Mesendoderm (in vitro differentiated cells): ENCODE measurements around the gene SND1.

ENCODE experiments used
- DNase-seq: peaks from one replicate; pipeline ENCODE4 v3.0.0; 2013
- H2AK5ac ChIP-seq: 2 replicates; pipeline ENCODE4 v1.6.1; 2013; ENCODE audit warnings: low read length, inconsistent platforms
- H2BK120ac ChIP-seq: 2 replicates; pipeline ENCODE4 v1.6.1; 2013; ENCODE audit warnings: low read depth, mild to moderate bottlenecking, low read length, moderate library complexity, mixed read lengths
- H2BK15ac ChIP-seq: replicated peaks from 2 replicates; pipeline ENCODE4 v1.6.1; 2013; ENCODE audit warnings: low read depth, mild to moderate bottlenecking, moderate library complexity
- H2BK5ac ChIP-seq: 2 replicates; pipeline ENCODE4 v1.6.1; 2013; ENCODE audit warnings: low read length, inconsistent platforms
- H3K18ac ChIP-seq: 2 replicates; pipeline ENCODE4 v1.6.1; 2013; ENCODE audit warnings: mild to moderate bottlenecking, low read length, mixed read lengths
- H3K23ac ChIP-seq: one replicate; pipeline ENCODE4 v1.6.1; 2013; ENCODE audit warnings: low read length
- H3K27ac ChIP-seq: 2 replicates; pipeline ENCODE4 v1.5.1; 2013; ENCODE audit warnings: low read depth, mild to moderate bottlenecking, inconsistent platforms, low read length, moderate library complexity
- H3K27me3 ChIP-seq: 2 replicates; pipeline ENCODE4 v1.6.1; 2013; ENCODE audit warnings: low read length, control low read depth, mild to moderate bottlenecking, inconsistent platforms; ENCODE audit not compliant: insufficient read depth, poor library complexity
- H3K36me3 ChIP-seq: 2 replicates; pipeline ENCODE4 v1.6.1; 2013; ENCODE audit warnings: low read length, inconsistent platforms; ENCODE audit not compliant: control insufficient read depth, insufficient read depth
- H3K4ac ChIP-seq: one replicate; pipeline ENCODE4 v1.6.1; 2013; ENCODE audit warnings: low read depth, mild to moderate bottlenecking, low read length, moderate library complexity
- H3K4me1 ChIP-seq: 2 replicates; pipeline ENCODE4 v1.6.1; 2013; ENCODE audit warnings: low read depth, low read length, inconsistent platforms; ENCODE audit not compliant: control insufficient read depth
- H3K4me2 ChIP-seq: 2 replicates; pipeline ENCODE4 v1.6.1; 2013; ENCODE audit warnings: low read length
- H3K4me3 ChIP-seq: 2 replicates; pipeline ENCODE4 v1.5.1; 2013; ENCODE audit warnings: mild to moderate bottlenecking, low read length
- H3K56ac ChIP-seq: one replicate; pipeline ENCODE4 v1.6.1; 2013; ENCODE audit warnings: low read length
- H3K79me1 ChIP-seq: 2 replicates; pipeline ENCODE4 v1.6.1; 2013; ENCODE audit warnings: low read length, inconsistent platforms
- H3K79me2 ChIP-seq: 2 replicates; pipeline ENCODE4 v1.6.1; 2013; ENCODE audit warnings: mild to moderate bottlenecking, low read length; ENCODE audit not compliant: control insufficient read depth, insufficient read depth
- H3K9ac ChIP-seq: 2 replicates; pipeline ENCODE4 v1.6.1; 2013; ENCODE audit warnings: low read length, inconsistent platforms
- H4K5ac ChIP-seq: one replicate; pipeline ENCODE4 v1.6.1; 2013; ENCODE audit warnings: low read length
- H4K8ac ChIP-seq: one replicate; pipeline ENCODE4 v1.6.1; 2013; ENCODE audit warnings: low read depth, mild to moderate bottlenecking, control low read depth, low read length, moderate library complexity
- WGBS: extraction: QIAGEN DNeasy Blood & Tissue Kit; methylation state at CpG from one replicate; pipeline ENCODE4 v1.1.7; 2013; ENCODE audit warnings: low lambda C conversion rate, missing lambda C conversion rate; ENCODE audit not compliant: insufficient coverage; ENCODE audit errors: extremely low coverage; 5-methylcytosine and 5-hydroxymethylcytosine counted together

SND1 gene

DNA sequence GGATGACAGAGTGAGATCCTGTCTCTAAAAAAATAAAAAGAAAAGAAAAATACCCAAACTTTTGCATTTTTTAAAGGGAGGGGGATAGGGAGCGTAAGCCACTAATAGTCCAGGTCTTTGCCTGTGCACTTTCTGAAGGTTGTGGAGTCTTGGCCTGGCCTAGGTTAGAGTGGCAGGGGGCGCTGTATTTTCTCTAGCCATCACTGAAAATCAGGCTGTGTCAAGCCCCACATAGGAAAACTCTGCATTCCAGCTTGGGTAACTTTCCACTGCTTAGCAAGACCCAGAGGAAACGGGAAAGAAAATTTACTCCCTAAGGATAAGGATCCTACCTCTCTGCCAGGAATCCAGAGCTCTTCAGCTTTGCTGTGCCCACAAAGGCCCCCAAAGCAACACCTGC lies 23.5 kb upstream of the SND1 start:
- Histone ChIP-seq H3K79me1 (no peaks in the 10 kb centered on the region), H3K4ac (no peak overlapping the region), H3K56ac (no peak overlapping the region), H4K5ac (no peak overlapping the region), H3K27me3 (no peaks in the 10 kb centered on the region), H3K4me2 (no peak overlapping the region), H3K4me1 (peaks cover 2% of the 10 kb centered on the region), H3K27ac (no peak overlapping the region), H3K18ac (no peak overlapping the region), H3K36me3 (no peaks in the 10 kb centered on the region), H4K8ac (no peak overlapping the region), H2BK120ac (no peak overlapping the region), H3K23ac (no peak overlapping the region), H3K9ac (no peak overlapping the region), H2BK15ac (no peak overlapping the region), H2BK5ac (no peak overlapping the region), H3K4me3 (no peak overlapping the region), H2AK5ac (no peak overlapping the region), H3K79me2 (no peaks in the 10 kb centered on the region)
- no CpG with 5 or more reads among the region's 3 CpGs for WGBS
- peak; percentile 73 for DNase-seq

DNA sequence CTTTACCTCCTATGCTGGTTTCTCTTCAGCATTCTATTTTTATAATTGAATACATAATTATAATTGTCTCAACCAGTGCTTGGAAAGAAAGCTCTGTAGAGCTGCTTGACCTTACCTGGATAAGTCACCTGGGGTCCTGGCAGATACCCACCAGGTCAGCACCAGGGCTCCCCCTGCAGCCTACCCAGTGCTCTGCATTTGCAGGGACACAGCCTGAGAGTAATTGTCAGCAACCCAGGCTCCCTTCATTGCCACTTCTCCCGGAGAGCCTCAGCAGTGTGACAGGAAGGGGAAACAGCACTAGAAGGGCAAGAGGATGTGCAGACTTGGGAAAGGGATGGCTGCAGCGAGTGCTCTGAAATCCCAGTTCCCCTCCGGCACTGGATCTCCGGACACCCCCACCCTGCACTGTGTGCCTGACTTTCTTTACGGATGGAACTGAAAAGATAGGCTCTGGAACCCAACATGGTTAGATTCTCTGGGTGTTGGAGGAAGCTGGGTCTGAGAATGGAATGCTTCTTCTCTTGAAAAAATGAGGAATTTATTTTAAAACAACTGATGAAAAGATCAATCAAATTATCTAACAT lies 22.6 kb upstream of the SND1 start:
- Histone ChIP-seq H3K36me3 (no peaks in the 10 kb centered on the region), H3K23ac (no peak overlapping the region), H3K9ac (no peak overlapping the region), H2BK15ac (no peak overlapping the region), H3K4me2 (no peak overlapping the region), H3K4me1 (peaks cover 2% of the 10 kb centered on the region), H2BK120ac (no peak overlapping the region), H3K4ac (no peak overlapping the region), H3K27me3 (no peaks in the 10 kb centered on the region), H3K79me1 (no peaks in the 10 kb centered on the region), H3K79me2 (no peaks in the 10 kb centered on the region), H4K8ac (no peak overlapping the region), H3K27ac (no peak overlapping the region), H3K56ac (peak overlapping the region; percentile 65), H3K4me3 (no peak overlapping the region), H2BK5ac (no peak overlapping the region), H3K18ac (no peak overlapping the region), H4K5ac (no peak overlapping the region), H2AK5ac (no peak overlapping the region)
- WGBS, result no CpG with 5 or more reads among the region's 5 CpGs
- peak; percentile 90 for DNase-seq

DNA sequence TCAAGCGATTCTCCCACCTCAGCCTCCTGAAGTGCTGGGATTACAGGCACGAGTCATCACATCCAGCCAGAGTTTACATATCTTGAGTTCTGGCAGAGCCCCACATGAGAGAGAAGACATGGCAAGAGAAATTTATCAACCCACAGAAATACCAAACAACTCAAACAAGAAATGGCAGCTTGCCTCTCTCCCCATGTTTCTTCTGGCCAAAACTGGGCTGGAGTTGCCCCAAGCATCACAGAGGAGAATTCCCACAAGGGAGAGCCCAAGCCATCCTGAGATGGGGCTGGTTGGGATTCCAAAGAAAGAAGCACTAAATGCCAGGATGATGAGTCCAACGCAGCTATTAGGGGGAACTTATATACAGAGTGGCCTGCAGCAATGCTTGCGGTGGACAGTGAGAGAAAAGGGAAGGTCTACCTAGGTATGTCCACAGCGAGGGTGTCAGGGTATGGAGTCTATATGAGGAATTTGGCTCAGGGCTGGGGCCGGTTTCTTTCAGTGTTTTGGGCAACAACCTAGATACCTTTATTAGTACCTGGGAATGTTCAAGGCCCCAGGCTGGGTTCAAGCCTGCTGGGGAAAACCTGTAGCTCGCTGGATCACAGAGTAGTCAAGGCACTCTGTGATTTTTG lies 19.6 kb upstream of the SND1 start:
- H2BK5ac ChIP-seq, result no peak overlapping the region
- no peak overlapping the region for H2BK120ac ChIP-seq
- no peak overlapping the region for H3K23ac ChIP-seq
- H3K27me3 ChIP-seq, result no peaks in the 10 kb centered on the region
- H3K79me2 ChIP-seq, result no peaks in the 10 kb centered on the region
- H3K4me1 ChIP-seq, result peaks cover 2% of the 10 kb centered on the region
- H2BK15ac ChIP-seq, result no peak overlapping the region
- H3K27ac ChIP-seq, result no peak overlapping the region
- H3K79me1 ChIP-seq, result no peaks in the 10 kb centered on the region
- no peak overlapping the region for H3K4ac ChIP-seq
- H3K4me2 ChIP-seq, result no peak overlapping the region
- no peak overlapping the region for H2AK5ac ChIP-seq
- H3K9ac ChIP-seq, result no peak overlapping the region
- H3K4me3 ChIP-seq, result no peak overlapping the region
- no peaks in the 10 kb centered on the region for H3K36me3 ChIP-seq
- no peak overlapping the region for H3K18ac ChIP-seq
- no peak overlapping the region for H4K5ac ChIP-seq
- DNase-seq, result no peak
- no peak overlapping the region for H3K56ac ChIP-seq
- WGBS, result no CpG with 5 or more reads among the region's 7 CpGs
- H4K8ac ChIP-seq, result no peak overlapping the region

DNA sequence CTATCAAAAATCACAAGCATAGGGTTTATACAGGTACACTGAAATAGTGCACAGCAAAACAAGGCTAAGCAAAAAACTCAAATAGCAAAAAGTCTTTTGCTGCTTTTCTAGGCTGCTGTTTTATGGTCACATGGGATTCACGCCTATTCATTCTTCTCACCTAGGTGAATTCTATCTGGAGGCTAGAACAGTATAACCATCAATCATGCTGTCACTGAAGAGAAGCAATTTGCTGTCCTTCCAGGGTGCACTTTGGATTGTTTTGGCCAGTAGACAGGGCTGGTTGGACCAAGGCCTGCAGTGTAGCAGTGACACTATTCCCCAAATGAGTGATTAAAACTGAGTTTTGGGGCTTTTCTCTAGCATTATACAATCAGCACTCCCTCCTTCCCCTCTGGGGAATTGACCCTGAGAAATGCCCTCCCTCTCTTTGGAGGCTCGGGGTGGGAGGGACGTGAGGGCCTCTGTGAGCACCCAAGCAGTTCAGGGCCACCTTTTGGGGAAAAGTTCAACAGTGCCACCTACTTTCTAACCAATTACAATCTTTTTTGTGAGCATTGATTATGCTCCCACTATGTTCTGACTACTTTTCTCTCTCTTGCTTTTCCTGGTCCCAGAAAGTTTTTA lies 16.2 kb upstream of the SND1 start:
- H3K4ac ChIP-seq, result no peak overlapping the region
- H3K18ac ChIP-seq, result no peak overlapping the region
- no peak overlapping the region for H3K56ac ChIP-seq
- H2BK120ac ChIP-seq, result no peak overlapping the region
- no peak overlapping the region for H3K4me3 ChIP-seq
- H4K5ac ChIP-seq, result no peak overlapping the region
- H2BK15ac ChIP-seq, result no peak overlapping the region
- DNase-seq, result no peak
- no peak overlapping the region for H4K8ac ChIP-seq
- no peak overlapping the region for H2AK5ac ChIP-seq
- no peak overlapping the region for H2BK5ac ChIP-seq
- WGBS, result no CpG with 5 or more reads among the region's 3 CpGs
- no peaks in the 10 kb centered on the region for H3K27me3 ChIP-seq
- H3K4me1 ChIP-seq, result no peaks in the 10 kb centered on the region
- H3K36me3 ChIP-seq, result no peaks in the 10 kb centered on the region
- H3K4me2 ChIP-seq, result no peak overlapping the region
- no peak overlapping the region for H3K9ac ChIP-seq
- no peaks in the 10 kb centered on the region for H3K79me1 ChIP-seq
- no peaks in the 10 kb centered on the region for H3K79me2 ChIP-seq
- no peak overlapping the region for H3K27ac ChIP-seq
- no peak overlapping the region for H3K23ac ChIP-seq

DNA sequence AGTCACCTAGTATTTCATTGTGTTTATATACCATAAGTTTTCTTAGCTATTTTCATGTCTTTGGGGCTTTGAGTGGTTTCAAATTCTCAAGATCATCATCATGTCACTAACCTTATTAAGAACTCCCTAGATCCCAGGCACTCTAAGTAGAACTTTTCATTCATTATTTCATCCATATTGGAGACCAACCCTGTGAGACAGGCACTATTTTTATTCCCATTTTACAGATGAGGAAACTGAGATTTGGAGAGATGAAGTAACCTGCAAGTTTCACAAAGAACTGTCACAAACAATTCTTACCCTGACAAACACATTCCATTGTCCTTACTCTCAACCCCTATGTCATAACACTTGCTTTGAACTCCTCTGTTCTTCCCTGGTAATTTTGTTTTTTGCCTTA lies 13.8 kb upstream of the SND1 start:
- Histone ChIP-seq H3K27ac (no peak overlapping the region), H4K8ac (no peak overlapping the region), H2BK15ac (no peak overlapping the region), H3K4me2 (no peak overlapping the region), H3K79me1 (no peaks in the 10 kb centered on the region), H3K4ac (no peak overlapping the region), H4K5ac (no peak overlapping the region), H2BK5ac (no peak overlapping the region), H3K9ac (no peak overlapping the region), H2BK120ac (no peak overlapping the region), H2AK5ac (no peak overlapping the region), H3K79me2 (no peaks in the 10 kb centered on the region), H3K36me3 (no peaks in the 10 kb centered on the region), H3K4me1 (no peaks in the 10 kb centered on the region), H3K18ac (no peak overlapping the region), H3K27me3 (no peaks in the 10 kb centered on the region), H3K23ac (no peak overlapping the region), H3K4me3 (no peak overlapping the region), H3K56ac (no peak overlapping the region)
- DNase-seq, result no peak

DNA sequence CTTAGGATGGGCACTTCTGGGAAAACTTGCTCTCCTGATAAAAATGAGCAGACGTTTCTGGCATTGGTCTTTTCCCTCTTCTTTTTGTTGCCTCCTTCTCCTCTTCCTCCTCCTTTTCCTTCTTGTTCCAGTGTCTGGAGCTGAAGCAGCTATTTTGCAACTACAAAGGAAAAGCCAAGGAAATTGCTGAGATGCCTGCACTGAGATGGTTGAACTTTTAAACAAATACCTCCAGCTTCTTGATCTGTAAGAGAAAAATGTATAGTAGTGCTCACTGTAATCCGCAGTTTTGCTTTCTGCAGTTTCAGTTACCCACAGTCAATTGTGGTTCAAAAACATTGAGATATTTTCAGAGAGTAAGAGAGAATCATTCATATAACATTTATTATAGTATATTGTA lies 7.5 kb upstream of the SND1 start:
- H3K4me2 ChIP-seq, result no peak overlapping the region
- no peak overlapping the region for H4K8ac ChIP-seq
- no peaks in the 10 kb centered on the region for H3K4me1 ChIP-seq
- no peak overlapping the region for H3K23ac ChIP-seq
- H2BK120ac ChIP-seq, result no peak overlapping the region
- no peak overlapping the region for H3K4me3 ChIP-seq
- H4K5ac ChIP-seq, result no peak overlapping the region
- H3K9ac ChIP-seq, result no peak overlapping the region
- H3K79me1 ChIP-seq, result no peaks in the 10 kb centered on the region
- H3K18ac ChIP-seq, result no peak overlapping the region
- no peak for DNase-seq
- H3K27me3 ChIP-seq, result no peaks in the 10 kb centered on the region
- H3K4ac ChIP-seq, result no peak overlapping the region
- H2AK5ac ChIP-seq, result no peak overlapping the region
- H2BK5ac ChIP-seq, result no peak overlapping the region
- no CpG with 5 or more reads among the region's 2 CpGs for WGBS
- no peak overlapping the region for H3K27ac ChIP-seq
- no peaks in the 10 kb centered on the region for H3K36me3 ChIP-seq
- no peak overlapping the region for H2BK15ac ChIP-seq
- no peak overlapping the region for H3K56ac ChIP-seq
- H3K79me2 ChIP-seq, result no peaks in the 10 kb centered on the region
